ENCODE results near the gene TUBA1B.
"Not testable (repeated sequence)": the region's sequence is repeated elsewhere in the genome, so short reads cannot be mapped to it uniquely, and the experiment has no call there.

TUBA1B gene

GRCh38 chr12:49127971-49128370 is 3.2 kb downstream of the TUBA1B start:
- DNase-seq (ENCODE audit: low read depth in 2 of 2, low spot score in 1 of 2): not testable (repeated sequence)

DNA sequence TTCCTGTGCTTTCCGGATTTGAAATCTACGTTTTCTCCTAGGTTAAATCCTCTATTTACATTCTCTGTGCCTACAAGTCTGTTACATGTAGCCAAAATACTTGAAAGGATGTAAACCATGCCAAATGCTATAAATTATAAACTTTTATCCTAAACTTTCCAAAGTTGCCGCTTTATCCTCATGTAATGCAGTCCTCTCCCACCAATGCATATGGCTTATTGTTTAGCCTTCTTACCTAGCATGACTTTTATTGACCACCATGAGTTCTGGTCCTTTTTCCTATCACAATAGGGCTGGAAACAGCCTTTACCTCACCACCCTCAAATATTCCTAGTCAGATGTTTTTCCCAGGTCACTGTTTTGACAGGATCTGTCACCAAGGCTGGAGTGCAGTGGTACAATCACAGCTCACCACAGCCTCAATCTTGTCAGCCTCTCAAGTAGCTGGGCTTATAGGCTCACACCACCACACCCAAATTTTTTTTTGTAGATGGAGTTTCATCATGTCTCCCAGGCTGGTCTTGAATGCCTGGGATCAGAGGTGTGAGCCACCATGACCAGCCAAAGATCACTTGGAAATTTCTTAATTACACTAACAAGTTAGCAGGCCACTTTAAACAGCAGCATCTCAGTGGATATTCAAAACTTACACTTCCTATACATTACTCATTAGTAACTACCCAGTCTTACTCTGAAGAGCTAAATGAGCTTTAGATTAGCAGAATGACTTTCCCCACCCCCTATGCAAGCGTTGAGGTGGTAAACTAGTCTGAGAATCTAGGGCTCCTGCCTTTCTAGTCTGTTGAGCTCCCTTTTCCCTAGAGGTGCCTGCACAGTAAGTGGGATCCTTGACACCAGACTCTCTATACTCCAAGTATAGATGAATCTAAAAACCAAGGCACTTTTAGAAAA is 4.1 kb downstream of the TUBA1B start:
- no peak for DNase-seq (ENCODE audit: low read depth in 2 of 2, low spot score in 1 of 2)

DNA sequence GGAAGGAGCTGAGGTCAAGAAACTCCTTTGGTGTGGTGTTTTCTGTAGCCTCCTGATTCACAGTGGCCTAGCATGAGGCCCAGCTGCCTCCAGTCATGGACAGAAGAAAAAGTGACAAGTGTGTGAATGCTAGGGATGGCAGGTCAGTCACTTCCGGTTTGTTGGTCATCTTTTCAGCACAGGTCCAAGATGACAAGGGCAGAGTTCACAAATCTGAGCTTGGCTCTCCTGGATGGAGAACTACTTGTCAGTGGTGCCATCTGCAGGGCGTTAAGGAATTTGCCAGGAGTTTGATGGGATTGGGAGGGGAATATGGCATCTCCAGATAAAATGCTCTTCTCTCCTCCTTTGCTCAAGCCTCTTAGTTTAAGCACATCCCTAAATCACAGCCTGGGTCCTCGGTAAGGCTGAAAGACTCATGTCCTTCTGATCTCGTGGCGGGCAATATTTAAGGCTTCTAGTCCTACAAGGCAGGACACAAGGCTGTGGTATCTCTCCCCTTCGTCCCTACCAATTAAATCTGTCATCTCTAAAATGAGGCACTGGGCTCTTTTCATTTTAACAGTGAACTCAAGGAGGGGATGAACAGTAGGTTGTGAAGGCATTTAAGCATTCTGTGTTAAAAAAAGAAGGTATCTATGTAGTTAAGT is 10.0 kb downstream of the TUBA1B start:
- no peak for DNase-seq (ENCODE audit: low read depth in 2 of 2, low spot score in 1 of 2)

DNA sequence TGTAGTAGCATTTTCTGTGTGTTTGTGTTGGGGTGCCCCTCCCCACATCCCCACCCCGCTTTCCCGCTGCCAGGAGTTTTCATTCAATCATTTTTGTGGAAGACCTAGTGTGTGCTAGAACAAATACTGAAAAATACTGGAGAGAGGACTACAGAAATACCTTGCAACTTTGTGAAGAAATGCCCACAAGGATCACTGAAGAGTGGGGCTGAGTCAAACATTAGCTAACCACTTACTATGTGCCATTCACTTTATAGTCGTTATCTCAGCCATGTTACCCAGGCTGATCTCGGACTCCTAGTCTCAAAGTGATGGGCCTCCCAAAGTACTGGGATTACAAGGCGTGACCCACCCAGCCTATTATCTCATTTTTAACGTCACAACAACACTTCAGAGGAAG is 20.0 kb downstream of the TUBA1B start:
- no peak for DNase-seq (ENCODE audit: low read depth in 2 of 2, low spot score in 1 of 2)

- DNase-seq (ENCODE audit: low read depth in 2 of 2, low spot score in 1 of 2): peak; percentile 93 to 94
Measured at GRCh38 chr12:49110464-49111155, 20.6 kb downstream of the TUBA1B start, which contains the start of gene LMBR1L. LMBR1L (minus strand) TSS chr12:49110847; CDS start chr12:49110555, 292 bp downstream.

GRCh38 chr12:49109641-49110463 is 21.3 kb downstream of the TUBA1B start:
- DNase-seq (ENCODE audit: low read depth in 2 of 2, low spot score in 1 of 2): no peak

DNA sequence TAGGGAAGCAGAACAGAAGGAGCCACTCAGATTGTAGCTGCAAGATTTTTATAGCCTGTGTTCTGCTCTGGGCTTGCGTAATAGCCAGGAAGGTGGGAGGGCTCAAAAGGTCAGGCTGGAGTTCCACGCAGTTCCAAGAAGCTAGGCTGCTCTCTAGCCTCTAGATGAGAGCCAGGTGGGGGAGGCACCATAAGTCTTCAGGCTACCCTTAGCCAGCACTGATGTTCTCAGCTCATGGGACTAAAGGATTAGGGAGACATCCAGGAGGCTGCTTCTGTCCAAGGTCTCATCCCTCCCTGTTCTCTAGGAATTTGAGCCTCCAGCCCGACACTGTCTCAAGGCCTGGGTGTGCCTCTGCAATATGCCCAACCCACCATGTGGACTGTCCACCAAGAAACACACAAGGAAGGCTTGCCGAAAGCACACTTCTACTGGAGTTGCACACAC is 22.2 kb downstream of the TUBA1B start:
- DNase-seq (ENCODE audit: low read depth in 2 of 2, low spot score in 1 of 2): no peak

DNA sequence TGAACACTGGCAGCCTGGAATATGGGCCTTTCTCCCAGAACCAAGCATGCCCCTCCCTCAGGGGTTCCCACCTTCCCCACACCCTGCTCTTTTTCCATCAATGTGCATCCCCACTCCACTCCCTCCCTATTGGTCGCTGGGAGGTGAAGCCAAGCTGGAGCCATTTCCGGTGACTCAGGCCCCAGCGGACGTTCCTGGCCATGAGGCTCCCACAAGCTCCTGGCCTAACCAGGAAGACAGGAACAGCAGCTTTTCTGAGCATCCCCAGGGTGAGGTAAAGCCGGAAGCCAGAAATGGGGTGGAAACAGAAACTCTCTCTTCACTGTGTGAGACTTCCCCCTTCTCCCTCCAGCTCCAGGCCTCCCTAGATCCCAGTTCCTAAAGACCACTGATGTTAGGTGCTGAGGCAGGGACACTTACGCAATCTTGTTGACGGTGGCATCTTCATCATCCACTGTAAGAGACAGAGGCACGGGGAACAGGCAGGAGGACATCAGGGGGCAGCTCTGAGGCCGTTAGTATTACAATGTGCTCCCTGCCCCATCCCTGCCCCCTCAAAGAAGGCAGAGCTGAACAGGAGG is 25.6 kb downstream of the TUBA1B start:
- no peak for DNase-seq (ENCODE audit: low read depth in 2 of 2, low spot score in 1 of 2)

DNA sequence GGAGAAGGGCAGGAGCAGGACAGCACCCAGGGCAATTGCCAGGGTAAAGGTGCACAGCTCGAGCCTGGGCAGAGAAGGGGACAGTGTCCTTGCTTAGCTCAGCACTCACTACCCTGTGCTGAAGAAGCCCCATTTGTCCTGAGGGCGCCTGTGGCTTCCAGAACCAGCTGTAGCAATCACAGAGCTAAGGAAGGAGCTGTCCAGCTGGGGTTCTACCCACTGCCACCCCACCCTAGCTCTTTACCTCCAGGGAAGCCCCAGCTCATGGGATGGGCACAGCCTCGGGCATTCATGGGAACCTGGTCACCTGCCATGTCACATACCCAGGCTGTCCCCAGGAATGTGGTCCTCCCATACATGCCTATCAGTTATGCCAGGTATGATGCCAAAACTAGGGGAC is 26.4 kb downstream of the TUBA1B start:
- DNase-seq (ENCODE audit: low read depth in 2 of 2, low spot score in 1 of 2): no peak

DNA sequence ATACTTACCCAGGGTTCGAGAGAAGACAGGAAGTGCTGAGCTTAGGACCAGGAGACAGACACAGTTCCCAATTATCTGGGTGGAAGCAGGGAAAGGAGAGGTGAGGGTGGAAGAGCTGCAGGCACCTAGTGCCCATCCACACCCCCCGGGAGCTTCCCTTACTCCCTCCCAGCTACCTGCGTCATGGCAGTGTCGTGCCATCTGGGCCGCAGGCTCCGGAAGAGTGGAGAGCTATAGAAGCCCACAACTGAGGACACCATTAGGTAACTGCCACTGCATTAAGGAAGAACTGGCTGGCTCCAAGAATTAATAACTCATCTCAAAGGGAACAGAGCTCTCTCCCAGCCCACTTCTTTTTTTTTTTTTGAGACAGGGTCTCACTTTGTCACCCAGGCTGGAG is 30.8 kb downstream of the TUBA1B start:
- no peak for DNase-seq (ENCODE audit: low read depth in 2 of 2, low spot score in 1 of 2)

- no peak for DNase-seq (ENCODE audit: low read depth in 2 of 2, low spot score in 1 of 2)
Measured at GRCh38 chr12:49098703-49099102, 32.5 kb downstream of the TUBA1B start.

DNA sequence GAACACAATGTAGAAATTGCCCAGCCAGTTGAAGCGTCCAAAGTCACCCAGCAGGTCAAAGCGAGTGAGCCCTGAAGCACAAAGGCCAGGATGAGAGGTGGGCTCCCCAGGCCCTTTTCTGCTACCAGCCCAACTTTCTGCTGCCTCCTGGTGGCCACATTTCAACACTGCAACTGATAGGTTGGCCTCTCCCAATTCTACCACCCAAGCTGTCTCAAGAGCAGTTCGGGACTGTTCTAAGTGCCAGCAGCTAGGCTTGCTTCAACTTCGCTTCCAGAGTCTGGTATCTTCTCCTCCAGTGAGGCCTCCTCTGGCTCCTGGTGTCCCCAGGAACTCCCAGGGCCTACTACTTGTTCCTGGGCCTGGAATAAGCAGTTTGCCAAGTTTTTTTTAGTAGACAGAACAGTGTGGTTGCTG is 33.2 kb downstream of the TUBA1B start:
- DNase-seq (ENCODE audit: low read depth in 2 of 2, low spot score in 1 of 2): peak in 1 of 2 donors; percentile 44

- no peak for DNase-seq (ENCODE audit: low read depth in 2 of 2, low spot score in 1 of 2)
Measured at GRCh38 chr12:49097381-49097780, 33.8 kb downstream of the TUBA1B start.

- DNase-seq (ENCODE audit: low read depth in 2 of 2, low spot score in 1 of 2): no peak
Measured at GRCh38 chr12:49094975-49095365, 36.2 kb downstream of the TUBA1B start.

GRCh38 chr12:49094160-49094974 is 36.8 kb downstream of the TUBA1B start, which contains the start of gene DHH:
DHH (minus strand) TSS chr12:49094801; CDS start chr12:49094512, 289 bp downstream.
- no peak for DNase-seq (ENCODE audit: low read depth in 2 of 2, low spot score in 1 of 2)

- DNase-seq (ENCODE audit: low read depth in 2 of 2, low spot score in 1 of 2): no peak
Measured at GRCh38 chr12:49093792-49094159, 37.4 kb downstream of the TUBA1B start.

GRCh38 chr12:49092816-49093406 is 38.3 kb downstream of the TUBA1B start:
- no peak for DNase-seq (ENCODE audit: low read depth in 2 of 2, low spot score in 1 of 2)

- peak in 1 of 2 donors; percentile 16 for DNase-seq (ENCODE audit: low read depth in 2 of 2, low spot score in 1 of 2)
Measured at GRCh38 chr12:49092086-49092815, 38.9 kb downstream of the TUBA1B start.

- DNase-seq (ENCODE audit: low read depth in 2 of 2, low spot score in 1 of 2): no peak
Measured at GRCh38 chr12:49091836-49092085, 39.4 kb downstream of the TUBA1B start.

All from stimulated activated CD8-positive, alpha-beta memory T cell treated with anti-CD3 and anti-CD28 coated beads, Interleukin-4, amount 100 ng/mL, for 1 hour (primary cell).